Inflammatory macrophage treated with lipopolysaccharide for 4 hours (primary cell): ENCODE data around the gene QTRT2.

ENCODE experiments used
- DNase-seq: peaks from one replicate; pipeline ENCODE4 v3.0.0-alpha.2; 2020

Gene QTRT2

DNA sequence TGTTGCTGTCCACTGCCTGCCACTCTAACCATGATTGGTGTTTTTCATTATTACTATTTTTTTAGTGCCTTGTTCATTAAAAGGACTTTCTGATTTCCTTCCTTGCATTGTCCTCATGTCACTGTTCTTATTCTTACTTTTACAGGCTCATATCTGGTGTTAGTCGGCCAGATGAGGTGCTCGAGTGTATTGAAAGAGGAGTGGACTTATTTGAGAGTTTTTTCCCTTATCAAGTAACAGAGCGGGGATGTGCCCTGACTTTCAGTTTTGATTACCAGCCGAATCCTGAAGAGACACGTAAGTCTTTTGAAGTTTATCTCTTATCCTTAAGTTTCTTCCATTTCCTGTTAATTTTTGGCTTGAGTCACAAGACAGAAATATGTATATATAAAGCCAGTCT, 23.2 kb downstream of the QTRT2 start:
- no peak for DNase-seq

GRCh38 chr3:114080201-114080600, 23.7 kb downstream of the QTRT2 start:
- DNase-seq: no peak

- DNase-seq: no peak
These were observed 24.5 kb downstream of the QTRT2 start for GRCh38 chr3:114081037-114081436.

GRCh38 chr3:114083112-114083511, 26.6 kb downstream of the QTRT2 start:
- no peak for DNase-seq

- no peak for DNase-seq
These were observed 29.8 kb downstream of the QTRT2 start for GRCh38 chr3:114086356-114086755.

DNA sequence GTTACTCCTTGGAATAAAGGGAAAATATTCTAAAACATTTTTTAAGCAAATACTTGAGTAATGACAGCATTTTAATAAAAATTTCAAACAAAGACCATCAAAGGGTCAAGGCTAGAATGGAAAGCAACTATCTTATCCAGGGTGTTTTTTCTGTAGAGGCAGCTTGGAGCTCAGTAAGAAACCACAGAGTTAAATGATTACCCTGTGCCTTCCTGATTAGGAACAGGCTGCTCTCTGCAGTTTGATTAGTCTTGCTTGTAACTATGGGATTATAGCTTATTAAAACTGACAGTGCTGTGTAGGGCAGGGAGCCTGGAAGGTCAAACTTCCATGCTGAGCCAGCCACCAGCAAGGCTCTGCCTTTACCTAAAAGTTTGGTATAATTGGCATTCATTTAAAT, 33.1 kb downstream of the QTRT2 start:
- DNase-seq: no peak

DNA sequence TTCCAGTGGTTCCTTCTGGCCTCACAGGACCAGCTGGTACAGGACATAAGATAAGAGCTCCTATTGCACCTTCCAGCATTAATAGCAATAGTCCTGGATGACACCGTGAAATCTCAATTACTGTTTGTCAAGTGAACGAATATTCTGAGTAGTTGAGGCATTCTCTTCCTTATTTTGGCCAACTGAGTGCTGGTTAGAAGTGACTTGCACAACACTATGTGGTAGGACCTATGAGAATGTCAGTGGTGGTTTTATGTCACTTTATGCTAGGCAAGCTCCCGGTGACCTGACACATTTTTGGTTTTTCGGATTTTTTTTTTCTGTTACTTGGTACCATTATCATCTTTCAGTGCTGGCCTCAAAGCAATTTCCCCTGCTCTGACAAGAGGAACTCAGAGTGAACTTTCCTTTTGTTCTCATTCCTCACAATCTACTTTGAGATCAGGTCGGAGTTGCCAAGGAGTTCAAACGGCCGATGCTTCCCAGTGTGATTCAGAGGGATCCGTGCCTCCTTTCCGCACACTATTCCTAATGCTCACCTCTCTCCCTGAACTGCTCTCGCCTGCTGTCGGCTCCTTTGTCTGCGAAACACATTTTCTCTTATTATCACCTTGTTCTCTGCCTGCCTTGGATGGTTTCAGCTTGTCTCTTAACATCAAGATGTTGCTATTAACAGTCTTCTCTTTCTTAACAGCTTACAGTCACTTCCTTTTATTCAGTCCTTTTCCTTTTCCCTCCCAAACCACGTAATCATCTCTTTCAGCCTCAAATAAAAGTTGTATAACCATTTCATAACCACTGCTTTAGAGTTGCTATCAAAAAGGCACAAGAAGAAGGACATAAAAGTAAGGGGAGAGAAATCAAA, 35.8 kb downstream of the QTRT2 start:
- DNase-seq: peak; percentile 39

DNA sequence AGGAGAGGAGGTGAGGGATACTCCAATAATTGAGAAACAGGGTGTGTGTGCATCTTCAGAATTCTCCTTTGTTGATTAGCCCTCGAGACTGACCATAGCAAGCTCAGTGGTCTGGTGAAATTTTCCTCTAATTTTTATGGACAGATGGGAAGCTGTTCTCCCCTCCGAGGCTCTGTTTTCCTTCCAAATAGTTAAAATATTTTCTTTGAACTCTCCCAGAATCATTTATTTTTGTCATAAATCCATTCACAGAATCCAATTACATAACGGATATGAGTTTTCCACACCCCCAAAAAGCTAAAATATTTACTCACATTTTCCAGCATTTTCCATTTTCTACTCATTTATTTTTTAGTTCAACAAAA, 36.5 kb downstream of the QTRT2 start:
- no peak for DNase-seq

- peak; percentile 13 for DNase-seq
These were observed 37.1 kb downstream of the QTRT2 start for GRCh38 chr3:114093596-114093995.

GRCh38 chr3:114095796-114096195, 39.3 kb downstream of the QTRT2 start:
- no peak for DNase-seq

GRCh38 chr3:114101101-114101500, 44.6 kb downstream of the QTRT2 start:
- no peak for DNase-seq

DNA sequence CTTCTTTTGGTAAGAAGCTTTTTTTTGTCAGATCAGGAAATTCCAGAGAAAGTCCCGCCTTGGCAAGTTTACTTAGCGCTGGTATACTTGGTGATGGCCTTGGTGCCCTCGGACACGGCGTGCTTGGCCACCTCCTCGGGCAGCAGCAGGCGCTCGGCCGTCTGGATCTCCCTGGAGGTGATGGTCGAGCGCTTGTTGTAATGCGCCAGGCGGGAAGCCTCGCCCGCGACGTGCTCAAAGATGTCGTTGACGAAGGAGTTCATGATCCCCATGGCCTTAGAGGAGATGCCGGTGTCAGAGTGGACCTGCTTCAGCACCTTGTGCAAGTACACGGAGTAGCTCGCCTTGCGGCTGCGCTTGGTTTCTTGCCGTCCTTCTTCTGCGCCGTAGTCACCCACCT, 46.6 kb downstream of the QTRT2 start:
- no peak for DNase-seq

DNA sequence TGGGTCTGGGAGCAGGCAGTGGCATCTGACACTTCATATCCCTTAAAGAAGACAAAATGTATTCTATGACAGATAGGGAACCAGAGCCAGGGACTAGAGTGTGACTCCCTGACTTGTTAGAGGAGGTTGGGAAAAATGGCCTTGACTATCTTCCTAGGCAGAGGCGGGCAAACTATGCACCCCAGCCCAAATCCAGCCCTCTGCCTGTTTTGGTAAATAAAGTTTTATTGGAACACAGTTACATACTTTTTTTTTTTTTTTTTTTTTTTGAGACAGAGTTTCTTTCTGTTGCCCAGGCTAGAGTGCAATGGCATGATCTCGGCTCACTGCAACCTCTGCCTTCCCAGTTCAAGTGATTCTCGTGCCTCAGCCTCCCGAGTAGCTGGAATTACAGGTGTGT, 47.3 kb downstream of the QTRT2 start:
- DNase-seq: no peak

GRCh38 chr3:114104414-114104813, 47.9 kb downstream of the QTRT2 start:
- DNase-seq: no peak

DNA sequence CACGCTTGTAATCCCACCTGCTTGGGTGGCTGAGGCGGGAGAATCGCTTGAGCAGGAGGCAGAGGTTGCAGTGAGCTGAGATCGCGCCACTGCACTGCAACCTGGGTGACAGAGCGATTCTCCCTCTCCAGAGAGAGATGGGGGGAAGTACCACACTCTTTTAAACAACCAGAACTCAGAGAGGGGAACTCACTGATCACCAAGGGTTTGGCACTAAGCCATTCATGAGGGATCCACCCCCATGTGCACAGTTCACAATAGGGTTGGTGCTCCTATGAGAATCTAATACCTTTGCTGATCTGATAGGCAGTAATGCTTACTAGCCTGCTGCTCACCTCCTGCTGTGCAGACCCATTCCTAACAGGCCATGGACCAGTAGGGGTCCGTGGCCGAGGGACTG, 51.6 kb downstream of the QTRT2 start:
- peak; percentile 8 for DNase-seq

DNA sequence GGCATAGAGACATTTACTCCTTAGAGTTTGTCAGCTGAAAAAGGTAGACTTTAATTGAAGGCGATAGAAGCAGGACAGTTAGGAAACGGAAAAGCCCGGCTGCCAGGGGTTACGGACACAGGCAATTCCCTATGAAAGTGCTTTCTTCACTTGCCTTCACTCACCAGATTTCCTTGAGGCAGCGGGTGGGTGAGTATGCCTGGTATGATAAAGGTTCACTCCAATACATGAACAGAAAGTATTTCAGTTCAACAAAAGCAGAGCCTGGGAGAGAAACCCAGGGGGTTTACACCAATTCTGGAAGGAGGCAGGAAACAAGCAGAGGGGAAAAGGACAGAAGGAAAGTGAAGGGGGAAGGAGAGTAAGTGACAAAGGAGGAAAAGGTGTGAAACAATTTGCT, 53.9 kb downstream of the QTRT2 start:
- DNase-seq: no peak

GRCh38 chr3:114111060-114111770, 54.7 kb downstream of the QTRT2 start:
- peak; percentile 67 for DNase-seq

GRCh38 chr3:114112696-114113095, 56.2 kb downstream of the QTRT2 start:
- no peak for DNase-seq

DNA sequence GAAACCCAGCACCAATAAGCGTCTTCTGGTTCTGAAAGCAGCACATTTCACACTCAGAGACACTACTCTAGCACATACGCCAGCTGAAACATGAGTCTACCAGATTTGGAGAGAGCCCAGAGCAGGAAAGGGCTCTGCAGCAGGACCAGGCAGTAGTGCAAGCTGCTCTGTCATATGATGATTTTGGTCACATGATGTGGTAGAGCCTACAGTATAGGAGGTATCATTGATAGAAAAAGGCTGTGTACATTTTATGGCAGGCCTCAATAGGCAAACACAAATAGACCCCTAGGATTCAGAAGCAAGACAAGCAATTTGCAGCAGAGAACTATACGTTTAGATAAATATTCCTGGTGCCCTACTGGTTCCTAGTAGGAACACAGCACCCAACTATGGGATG, 58.2 kb downstream of the QTRT2 start:
- DNase-seq: no peak

DNA sequence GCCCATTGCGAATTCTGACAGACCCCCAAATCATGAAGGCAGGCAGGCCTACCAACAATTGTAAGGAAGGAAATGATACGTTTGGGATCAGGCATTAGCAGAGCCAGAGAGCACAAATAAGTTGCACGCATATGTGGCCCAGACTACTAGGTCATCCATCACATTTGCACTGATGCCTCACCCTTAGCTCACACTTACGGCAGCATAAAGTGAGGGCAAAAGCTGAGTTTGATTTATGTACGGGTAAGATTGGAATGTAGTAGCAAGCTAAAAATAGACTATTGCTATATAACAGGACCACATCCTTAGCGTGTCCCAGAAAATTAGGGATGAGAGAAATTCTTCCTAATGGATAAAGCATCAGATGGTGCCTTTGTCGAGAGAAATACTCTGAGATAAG, 58.6 kb downstream of the QTRT2 start:
- no peak for DNase-seq

- no peak for DNase-seq
These were observed 63.2 kb downstream of the QTRT2 start for GRCh38 chr3:114119776-114120175.

- DNase-seq: no peak
These were observed 63.7 kb downstream of the QTRT2 start for GRCh38 chr3:114120211-114120610.

DNA sequence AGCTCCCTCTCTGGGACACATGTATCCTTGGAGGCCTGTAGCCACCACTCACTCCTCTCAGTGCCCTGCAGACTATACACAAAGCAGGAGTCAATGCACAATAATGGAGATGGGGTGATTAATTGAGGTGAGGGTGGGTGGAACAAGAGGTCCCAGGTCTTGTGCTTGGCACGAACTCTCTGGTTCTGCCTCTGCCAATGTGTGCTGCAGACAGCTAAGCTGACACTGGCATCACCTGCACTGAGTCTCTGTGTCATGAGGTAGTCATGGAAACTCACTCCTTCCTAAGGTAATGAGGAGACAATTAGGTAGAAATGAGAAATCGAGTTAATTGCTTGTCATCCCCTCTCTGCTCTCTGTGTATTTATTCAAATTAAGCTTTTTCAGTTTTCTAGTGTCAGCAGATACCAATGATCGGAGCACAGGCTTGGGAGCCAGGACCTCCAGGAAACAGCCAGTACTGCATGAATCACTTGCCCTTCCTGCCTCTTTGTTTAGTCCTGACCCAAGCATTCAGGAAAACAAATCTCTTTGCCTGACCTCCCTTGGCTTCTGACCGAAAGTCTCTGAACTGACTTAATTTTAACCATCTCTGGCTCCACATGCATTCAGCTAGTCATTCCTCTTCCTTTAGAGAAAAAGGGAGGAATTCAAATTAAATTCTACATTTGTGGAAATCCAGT, 65.6 kb downstream of the QTRT2 start:
- no peak for DNase-seq

- DNase-seq: no peak
These were observed 69.9 kb downstream of the QTRT2 start for GRCh38 chr3:114126461-114126860.
